Uterus (tissue), 2 donors: Measurements from ENCODE around the gene MYO1B.

ENCODE experiments used
- CTCF ChIP-seq, 4 experiments: fragments of 200-600 bp in 2 of 4; fragments of 450-650 bp in 2 of 4; sonication (generic) in 2 of 4; IDR thresholded peaks; one replicate each; pipeline ENCODE4 v1.5.1; 2016 to 2019; ENCODE audit warnings: antibody characterized with exemption in 4 of 4, mild to moderate bottlenecking in 2 of 4, moderate library complexity in 1 of 4
- POLR2A ChIP-seq, 2 donors: fragments of 450-650 bp; IDR thresholded peaks; one replicate each; pipeline ENCODE4 v1.6.1; 2016; ENCODE audit warnings: antibody characterized with exemption in 2 of 2, mild to moderate bottlenecking in 1 of 2, moderate library complexity in 1 of 2

GRCh38 chr2:191343796-191344338 is 98.7 kb downstream of the MYO1B start:
- TF ChIP-seq CTCF (IDR thresholded peaks at IDR 0.05) (no peak), POLR2A (IDR thresholded peaks at IDR 0.05) (no peak)
